H1 (cell line): ENCODE data around the gene NAA25. TPM values are rescaled to one million over a fixed set of nuclear protein-coding genes. Genes with fewer than 3 reads are reported as not detected.

Source experiments
- CTCF ChIA-PET: fragments of 300-600 bp; sonication (Branson Sonifier 250); formaldehyde crosslinking; loops from one replicate; lab custom pipeline; 2021; ENCODE audit not compliant: partially characterized antibody; lab: Charles Lee
- POLR2A ChIA-PET: fragments of 300-600 bp; sonication (Branson Sonifier 250); formaldehyde crosslinking; loops from one replicate; lab custom pipeline; 2021; ENCODE audit warnings: inconsistent platforms; ENCODE audit not compliant: partially characterized antibody; lab: Charles Lee
- DNase-seq, 2 experiments: peaks; one replicate each; pipeline versions ENCODE4 v3.0.0 to v3.0.0-alpha.2; 2010 to 2022; ENCODE audit warnings: low spot score in 2 of 2, low read depth in 1 of 2, mixed read lengths in 1 of 2
- FAIRE-seq: peaks from 2 replicates; lab custom pipeline; 2011; peaks lifted over from hg19 to GRCh38; lab: Jason Lieb, UNC
- H2AFZ ChIP-seq: 2 replicates; pipeline ENCODE4 v1.8.1; 2012; ENCODE audit warnings: low read length, inconsistent platforms
- H2AK5ac ChIP-seq: 2 replicates; pipeline ENCODE4 v1.6.1; 2013; ENCODE audit warnings: low read depth, low read length
- H2BK120ac ChIP-seq: replicated peaks from 2 replicates; pipeline ENCODE3; 2013; ENCODE audit warnings: low read depth, low read length, inconsistent platforms
- H2BK12ac ChIP-seq: 2 replicates; pipeline ENCODE4 v1.6.1; 2013; ENCODE audit warnings: low read depth, low read length
- H2BK15ac ChIP-seq: 2 replicates; pipeline ENCODE4 v1.6.1; 2013; ENCODE audit warnings: low read length
- H2BK20ac ChIP-seq: 2 replicates; pipeline ENCODE4 v1.6.1; 2013; ENCODE audit warnings: low read length
- H2BK5ac ChIP-seq: 2 replicates; pipeline ENCODE4 v1.6.1; 2013; ENCODE audit warnings: low read depth, low read length
- H3K14ac ChIP-seq: 2 replicates; pipeline ENCODE4 v1.6.1; 2013; ENCODE audit warnings: inconsistent platforms; ENCODE audit not compliant: insufficient read length
- H3K18ac ChIP-seq: 2 replicates; pipeline ENCODE4 v1.6.1; 2013; ENCODE audit warnings: low read length; ENCODE audit errors: extremely low read depth
- H3K23ac ChIP-seq: 2 replicates; pipeline ENCODE4 v1.6.1; 2013; ENCODE audit warnings: inconsistent platforms; ENCODE audit not compliant: insufficient read length
- H3K23me2 ChIP-seq: 2 replicates; pipeline ENCODE4 v1.6.1; 2013; ENCODE audit warnings: low read depth, low read length
- H3K27ac ChIP-seq: 2 replicates; pipeline ENCODE4 v1.6.1; 2011; ENCODE audit warnings: low read depth, low read length, inconsistent platforms
- H3K27me3 ChIP-seq, 4 experiments: replicated peaks in 1 of 4; 1 replicate in 1 of 4; 2 replicates in 3 of 4; pipeline versions ENCODE4 v1.6.1 to v1.8.1; 2011 to 2013; ENCODE audit warnings: low read length in 3 of 4, mild to moderate bottlenecking in 3 of 4, inconsistent platforms in 2 of 4, mixed read lengths in 2 of 4, moderate library complexity in 1 of 4; ENCODE audit not compliant: control insufficient read depth in 3 of 4, insufficient read depth in 3 of 4; ENCODE audit errors: extremely low read depth in 1 of 4
- H3K36me3 ChIP-seq, 4 experiments: 2 replicates each; pipeline versions ENCODE4 v1.6.1 to v1.8.1; 2011 to 2013; ENCODE audit warnings: mild to moderate bottlenecking in 4 of 4, low read length in 3 of 4, moderate library complexity in 2 of 4, control low read depth in 1 of 4, inconsistent platforms in 1 of 4; ENCODE audit not compliant: insufficient read depth in 4 of 4, control insufficient read depth in 2 of 4
- H3K4ac ChIP-seq: replicated peaks from 2 replicates; pipeline ENCODE3; 2013; ENCODE audit warnings: low read length, low read depth, mixed read lengths, inconsistent platforms; ENCODE audit not compliant: insufficient read length
- H3K4me1 ChIP-seq, 4 experiments: replicated peaks in 1 of 4; 1 replicate in 1 of 4; 2 replicates in 3 of 4; pipeline versions ENCODE4 v1.6.1 to v1.8.1; 2011 to 2013; ENCODE audit warnings: low read length in 3 of 4, inconsistent platforms in 2 of 4, mixed read lengths in 1 of 4; ENCODE audit not compliant: insufficient read depth in 4 of 4, control insufficient read depth in 3 of 4
- H3K4me2 ChIP-seq, 2 experiments: 2 replicates each; pipeline versions ENCODE4 v1.6.1 to v1.8.1; 2011 to 2013; ENCODE audit warnings: low read depth in 2 of 2, low read length in 2 of 2, control low read depth in 1 of 2, inconsistent platforms in 1 of 2, mild to moderate bottlenecking in 1 of 2; ENCODE audit not compliant: insufficient read depth in 1 of 2
- H3K4me3 ChIP-seq, 4 experiments: fragments of 200-600, 300-600 bp in 1 of 4; sonication (generic), shearing (Covaris generic), sonication (Bioruptor Twin) in 1 of 4; 2 replicates each; pipeline versions ENCODE4 v1.5.1 to v1.8.1; 2011 to 2016; ENCODE audit warnings: low read length in 4 of 4, low read depth in 3 of 4, control low read depth in 2 of 4, inconsistent platforms in 2 of 4, mild to moderate bottlenecking in 2 of 4, mixed read lengths in 1 of 4, moderate library complexity in 1 of 4; ENCODE audit not compliant: insufficient read depth in 2 of 4; ENCODE audit errors: extremely low read depth in 1 of 4
- H3K56ac ChIP-seq: replicated peaks from 2 replicates; pipeline ENCODE3; 2013; ENCODE audit warnings: low read depth, mild to moderate bottlenecking, mixed read lengths, low read length, inconsistent platforms; ENCODE audit not compliant: insufficient read length
- H3K79me1 ChIP-seq: 2 replicates; pipeline ENCODE4 v1.6.1; 2013; ENCODE audit warnings: low read depth, low read length, control low read depth
- H3K79me2 ChIP-seq, 2 experiments: 2 replicates each; pipeline versions ENCODE4 v1.6.1 to v1.8.1; 2012 to 2013; ENCODE audit warnings: low read length in 2 of 2, mild to moderate bottlenecking in 2 of 2, inconsistent platforms in 1 of 2; ENCODE audit not compliant: insufficient read depth in 2 of 2, control insufficient read depth in 1 of 2
- H3K9ac ChIP-seq, 4 experiments: replicated peaks in 1 of 4; 1 replicate in 1 of 4; 2 replicates in 3 of 4; pipeline versions ENCODE4 v1.6.1 to v1.8.1; 2011 to 2013; ENCODE audit warnings: low read depth in 3 of 4, low read length in 3 of 4, control low read depth in 2 of 4, mild to moderate bottlenecking in 2 of 4, moderate library complexity in 2 of 4, inconsistent platforms in 1 of 4; ENCODE audit errors: extremely low read depth in 1 of 4
- H3K9me3 ChIP-seq, 2 experiments: 2 replicates each; pipeline versions ENCODE4 v1.6.1 to v1.8.1; 2012 to 2013; ENCODE audit warnings: mild to moderate bottlenecking in 2 of 2, moderate library complexity in 2 of 2, control low read depth in 1 of 2, inconsistent platforms in 1 of 2, low read depth in 1 of 2, low read length in 1 of 2, mixed read lengths in 1 of 2; ENCODE audit not compliant: insufficient read depth in 2 of 2
- H4K20me1 ChIP-seq, 2 experiments: replicated peaks in 1 of 2; 2 replicates each; pipeline versions ENCODE3 to v1.8.1; 2011 to 2013; ENCODE audit warnings: inconsistent platforms in 2 of 2, low read length in 2 of 2, mild to moderate bottlenecking in 1 of 2; ENCODE audit not compliant: insufficient read depth in 2 of 2, control insufficient read depth in 1 of 2
- H4K5ac ChIP-seq: 2 replicates; pipeline ENCODE4 v1.6.1; 2013; ENCODE audit warnings: low read length, low read depth, mixed read lengths, inconsistent platforms; ENCODE audit not compliant: insufficient read length
- H4K8ac ChIP-seq: 2 replicates; pipeline ENCODE4 v1.8.0; 2013; ENCODE audit warnings: mild to moderate bottlenecking, moderate library complexity, low read length, inconsistent platforms; ENCODE audit not compliant: insufficient read depth; ENCODE audit errors: extremely low read depth
- H4K91ac ChIP-seq: replicated peaks from 2 replicates; pipeline ENCODE3; 2013; ENCODE audit warnings: low read length, mixed read lengths, inconsistent platforms; ENCODE audit not compliant: insufficient read length
- POLR2AphosphoS5 ChIP-seq: IDR thresholded peaks from 2 replicates; pipeline ENCODE4 v1.6.1; 2011; ENCODE audit warnings: low read depth, low read length
- RBBP5 ChIP-seq: IDR thresholded peaks from 2 replicates; pipeline ENCODE4 v1.7.1; 2012; ENCODE audit warnings: low read depth, mild to moderate bottlenecking, inconsistent platforms, low read length, moderate library complexity, borderline replicate concordance
- TBP ChIP-seq: IDR thresholded peaks from 2 replicates; pipeline ENCODE4 v1.6.1; 2011; ENCODE audit warnings: low read depth, low read length, improper control_type of control experiment
- WGBS, 2 experiments: shearing (Covaris generic) in 1 of 2; methylation state at CpG; one replicate each; pipeline versions ENCODE4 v1.1.6 to v1.1.7; 2013 to 2015; ENCODE audit warnings: low lambda C conversion rate in 2 of 2, mixed read lengths in 2 of 2, inconsistent platforms in 1 of 2, low coverage in 1 of 2, missing lambda C conversion rate in 1 of 2; ENCODE audit not compliant: insufficient replicate concordance in 2 of 2, insufficient coverage in 1 of 2, insufficient read length in 1 of 2; ENCODE audit errors: extremely low coverage in 1 of 2, missing lambda C conversion rate in 1 of 2; 5-methylcytosine and 5-hydroxymethylcytosine counted together
- polyA plus RNA-seq, 7 experiments: library from polyadenylated mRNA; depleted of rRNA in 3 of 7; stranded (reverse) in 5 of 7; unstranded in 2 of 7; fragments of >200 nt in 5 of 7; fragments of 200-250 nt in 2 of 7; gene quantifications; 1 replicate in 5 of 7; 2 replicates in 1 of 7; 4 replicates in 1 of 7; pipeline versions ENCODE4 v1.2.1 to v1.2.3, GENCODE V29; 2011 to 2013; ENCODE audit warnings: missing spikeins in 2 of 7, mixed read lengths in 2 of 7
- total RNA-seq: library from RNA; stranded (reverse); fragmentation: NEBNext Ultra II Directional; extraction: Animal tissue kit (Norgen Biotek cat#: 25700); gene quantifications from 2 replicates; pipeline ENCODE4 v1.2.1, GENCODE V29; 2021
- TF ChIP-seq, protein P1 (sequence below): IDR thresholded peaks from 2 replicates; pipeline ENCODE4 v1.6.1; 2012; ENCODE audit warnings: inconsistent platforms

Gene NAA25
- total and polyA plus RNA-seq, 2 of the 8 experiments (the other 6 are each of a cell fraction or from before 2014, with no cell fraction given), result 10.8 to 60.3 TPM

GRCh38 chr12:112105891-112106290 lies 2.7 kb downstream of the NAA25 start:
- WGBS, 2 experiments, result 89% methylated on average over 3 of the region's 3 CpGs; no CpG with 5 or more reads in 1 of the 2 experiments
- H3K23me2 ChIP-seq, result peaks cover 9% of the 10 kb centered on the region; the same call in 1 of the 2 replicates
- H3K56ac ChIP-seq, result no peak overlapping the region
- H2BK12ac ChIP-seq, result no peak overlapping the region
- no peak overlapping the region for H4K91ac ChIP-seq
- H2AK5ac ChIP-seq, result no peak overlapping the region
- FAIRE-seq (no peak), DNase-seq (no peak)
- H3K4me1 ChIP-seq, result peaks cover 2 to 12% (median 8%) of the 10 kb centered on the region in 4 experiments; a peak in 4 of 7 replicates
- peaks cover 0 to 14% (median 8%) of the 10 kb centered on the region in 4 experiments; a peak in 4 of 8 replicates for H3K36me3 ChIP-seq
- H2BK15ac ChIP-seq, result no peak overlapping the region
- no peak overlapping the region for H2BK5ac ChIP-seq
- peaks cover under 1% of the 10 kb centered on the region; the same call in 1 of the 2 replicates for H3K79me1 ChIP-seq
- H3K27me3 ChIP-seq, result no peaks in the 10 kb centered on the region
- no peaks in the 10 kb centered on the region for H3K9me3 ChIP-seq
- no peak overlapping the region for H3K27ac ChIP-seq
- CTCF ChIA-PET, result interaction anchor here (0.6 to 1.2 kb wide), 2 partner anchors 88 to 281 kb away, joined by 3 to 4 read pairs; no protein-coding TSS in a partner anchor
- no peak overlapping the region for H2BK20ac ChIP-seq
- no peak overlapping the region for H3K9ac ChIP-seq
- no peak overlapping the region for H3K18ac ChIP-seq
- H3K23ac ChIP-seq, result no peak overlapping the region
- H3K4ac ChIP-seq, result no peak overlapping the region
- H3K14ac ChIP-seq, result no peak overlapping the region
- no peak overlapping the region for H4K5ac ChIP-seq
- peaks cover 46 to 82% of the 10 kb centered on the region in 2 experiments for H3K79me2 ChIP-seq
- no peak overlapping the region for H2AFZ ChIP-seq
- H3K4me3 ChIP-seq, result no peak overlapping the region
- no peak overlapping the region; a peak in 2 of 4 replicates for H3K4me2 ChIP-seq
- no peak overlapping the region for H2BK120ac ChIP-seq
- POLR2A ChIA-PET, result interaction anchor here (0.6 to 9.6 kb wide), 5 partner anchors 9 to 92 kb away, joined by 3 to 90 read pairs (median 5); partner anchors contain the start of gene TRAFD1
- H4K20me1 ChIP-seq, result peaks cover 16 to 17% of the 10 kb centered on the region in 2 experiments
- no peak overlapping the region for H4K8ac ChIP-seq
- TF ChIP-seq, protein P1, sequence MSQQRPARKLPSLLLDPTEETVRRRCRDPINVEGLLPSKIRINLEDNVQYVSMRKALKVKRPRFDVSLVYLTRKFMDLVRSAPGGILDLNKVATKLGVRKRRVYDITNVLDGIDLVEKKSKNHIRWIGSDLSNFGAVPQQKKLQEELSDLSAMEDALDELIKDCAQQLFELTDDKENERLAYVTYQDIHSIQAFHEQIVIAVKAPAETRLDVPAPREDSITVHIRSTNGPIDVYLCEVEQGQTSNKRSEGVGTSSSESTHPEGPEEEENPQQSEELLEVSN, result no peak
- TF ChIP-seq RBBP5 (no peak), TBP (no peak), POLR2AphosphoS5 (no peak)
